Measurements from ENCODE around the gene SNAP25. TPM values are rescaled to one million over a fixed set of nuclear protein-coding genes. Genes with fewer than 3 reads are reported as not detected.

The SNAP25 gene
- total RNA-seq, 6 experiments from 2014 or later = 0.10 TPM; not detected in 5

DNA sequence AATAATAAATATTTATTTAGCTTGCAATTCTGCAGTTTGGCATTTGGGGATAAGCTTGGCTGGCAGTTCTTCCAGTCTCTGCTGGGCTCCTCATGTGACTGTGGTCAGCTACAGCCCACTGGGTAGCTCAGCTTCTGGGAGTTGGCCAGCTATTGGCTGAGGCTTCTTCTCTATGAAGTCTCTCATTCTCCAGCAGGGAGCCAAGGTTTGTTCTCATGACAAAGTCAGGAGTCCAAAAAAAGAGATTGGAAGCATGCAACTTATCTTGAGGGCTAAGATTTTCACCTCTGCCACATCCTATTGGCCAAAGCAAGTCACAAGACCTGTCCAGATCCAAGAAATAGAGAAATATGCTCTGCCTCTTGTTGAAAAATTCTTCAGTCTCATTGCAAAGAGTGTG, 94.6 kb downstream of the SNAP25 start:
- Mint-ChIP-seq H3K27ac (no peak overlapping the region), H3K36me3 (ENCODE audit: low read depth) (peaks cover 11% of the 10 kb centered on the region), H3K27me3 (ENCODE audit: insufficient read depth) (peaks cover 20% of the 10 kb centered on the region), H3K9me3 (no peaks in the 10 kb centered on the region), H3K4me1 (ENCODE audit: low read depth) (peaks cover 64% of the 10 kb centered on the region), H3K4me3 (no peak overlapping the region)
- TF ChIP-seq, protein P1, sequence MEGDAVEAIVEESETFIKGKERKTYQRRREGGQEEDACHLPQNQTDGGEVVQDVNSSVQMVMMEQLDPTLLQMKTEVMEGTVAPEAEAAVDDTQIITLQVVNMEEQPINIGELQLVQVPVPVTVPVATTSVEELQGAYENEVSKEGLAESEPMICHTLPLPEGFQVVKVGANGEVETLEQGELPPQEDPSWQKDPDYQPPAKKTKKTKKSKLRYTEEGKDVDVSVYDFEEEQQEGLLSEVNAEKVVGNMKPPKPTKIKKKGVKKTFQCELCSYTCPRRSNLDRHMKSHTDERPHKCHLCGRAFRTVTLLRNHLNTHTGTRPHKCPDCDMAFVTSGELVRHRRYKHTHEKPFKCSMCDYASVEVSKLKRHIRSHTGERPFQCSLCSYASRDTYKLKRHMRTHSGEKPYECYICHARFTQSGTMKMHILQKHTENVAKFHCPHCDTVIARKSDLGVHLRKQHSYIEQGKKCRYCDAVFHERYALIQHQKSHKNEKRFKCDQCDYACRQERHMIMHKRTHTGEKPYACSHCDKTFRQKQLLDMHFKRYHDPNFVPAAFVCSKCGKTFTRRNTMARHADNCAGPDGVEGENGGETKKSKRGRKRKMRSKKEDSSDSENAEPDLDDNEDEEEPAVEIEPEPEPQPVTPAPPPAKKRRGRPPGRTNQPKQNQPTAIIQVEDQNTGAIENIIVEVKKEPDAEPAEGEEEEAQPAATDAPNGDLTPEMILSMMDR (IDR thresholded peaks at IDR 0.05) = no peak
- no peak for DNase-seq

DNA sequence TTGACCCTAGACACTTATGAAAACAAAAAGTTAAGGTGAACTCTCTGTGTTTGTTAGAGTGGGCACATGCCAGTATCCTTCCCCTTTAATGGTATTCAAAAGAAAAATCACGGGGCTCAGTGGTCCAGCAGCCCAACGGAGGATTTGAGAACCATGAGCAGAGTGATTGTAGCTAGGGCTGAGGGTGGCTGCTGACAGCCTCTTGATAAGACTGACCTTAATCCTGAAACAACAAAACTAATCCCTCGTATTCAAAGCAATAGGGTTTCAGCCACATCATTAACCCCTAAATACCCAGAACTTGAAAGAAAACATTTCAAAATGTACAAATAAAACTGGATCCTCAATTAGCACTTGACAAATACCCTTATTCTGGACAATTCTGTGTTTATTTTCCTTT, 95.1 kb downstream of the SNAP25 start:
- H3K4me1 Mint-ChIP-seq (ENCODE audit: low read depth) = peaks cover 59% of the 10 kb centered on the region
- peaks cover 8% of the 10 kb centered on the region for H3K36me3 Mint-ChIP-seq (ENCODE audit: low read depth)
- no peaks in the 10 kb centered on the region for H3K9me3 Mint-ChIP-seq
- no peak for DNase-seq
- peaks cover 20% of the 10 kb centered on the region for H3K27me3 Mint-ChIP-seq (ENCODE audit: insufficient read depth)
- H3K4me3 Mint-ChIP-seq = no peak overlapping the region
- no peak overlapping the region for H3K27ac Mint-ChIP-seq
- TF ChIP-seq, protein P1 (IDR thresholded peaks at IDR 0.05) = no peak

DNA sequence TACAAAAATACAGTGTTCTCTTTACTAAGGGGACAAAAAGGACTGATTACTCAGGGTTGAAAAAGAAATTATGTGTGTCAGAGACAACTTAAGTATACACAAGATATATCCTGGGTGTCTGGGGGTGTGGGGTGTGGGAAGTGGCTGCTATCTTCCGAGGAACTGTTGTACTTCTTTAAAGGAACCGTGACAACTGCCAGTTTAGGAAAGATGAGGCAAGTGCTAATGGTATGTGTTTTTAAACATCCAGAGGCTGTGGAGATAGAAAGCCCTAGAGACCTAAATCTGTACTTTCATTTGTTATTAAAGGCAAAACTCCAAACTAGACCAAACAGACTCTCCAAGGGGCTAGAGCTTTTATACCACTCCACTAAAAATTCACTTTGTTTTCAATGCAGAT, 95.6 kb downstream of the SNAP25 start:
- H3K36me3 Mint-ChIP-seq (ENCODE audit: low read depth) = peaks cover 5% of the 10 kb centered on the region
- no peak overlapping the region for H3K4me3 Mint-ChIP-seq
- H3K27me3 Mint-ChIP-seq (ENCODE audit: insufficient read depth) = peaks cover 23% of the 10 kb centered on the region
- no peaks in the 10 kb centered on the region for H3K9me3 Mint-ChIP-seq
- TF ChIP-seq, protein P1 (IDR thresholded peaks at IDR 0.05) = no peak
- DNase-seq = no peak
- peaks cover 54% of the 10 kb centered on the region for H3K4me1 Mint-ChIP-seq (ENCODE audit: low read depth)
- H3K27ac Mint-ChIP-seq = no peak overlapping the region

DNA sequence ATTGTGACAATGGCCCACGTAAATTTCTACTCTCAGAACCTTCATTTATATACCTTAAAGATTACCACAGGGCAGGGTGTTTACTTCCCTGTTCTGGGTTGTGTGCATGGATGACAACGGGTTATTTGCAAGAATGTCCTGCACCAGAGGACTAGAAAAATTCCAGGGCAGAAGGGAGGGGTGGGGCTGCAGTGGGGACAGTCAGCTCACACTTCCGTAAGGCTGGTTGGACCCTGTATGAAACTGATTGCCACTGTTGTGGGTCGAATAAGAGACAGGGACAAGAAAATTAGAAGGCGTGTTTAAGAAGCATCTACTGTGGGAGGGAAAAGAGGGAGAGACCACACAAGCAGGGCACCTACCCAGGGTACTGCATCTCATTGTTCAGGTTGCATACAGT, 96.5 kb downstream of the SNAP25 start:
- Mint-ChIP-seq H3K9me3 (no peaks in the 10 kb centered on the region), H3K27me3 (ENCODE audit: insufficient read depth) (peaks cover 30% of the 10 kb centered on the region), H3K4me1 (ENCODE audit: low read depth) (peaks cover 45% of the 10 kb centered on the region), H3K36me3 (ENCODE audit: low read depth) (peaks cover 5% of the 10 kb centered on the region), H3K27ac (no peak overlapping the region), H3K4me3 (no peak overlapping the region)
- no peak for DNase-seq
- TF ChIP-seq, protein P1 (IDR thresholded peaks at IDR 0.05) = no peak

DNA sequence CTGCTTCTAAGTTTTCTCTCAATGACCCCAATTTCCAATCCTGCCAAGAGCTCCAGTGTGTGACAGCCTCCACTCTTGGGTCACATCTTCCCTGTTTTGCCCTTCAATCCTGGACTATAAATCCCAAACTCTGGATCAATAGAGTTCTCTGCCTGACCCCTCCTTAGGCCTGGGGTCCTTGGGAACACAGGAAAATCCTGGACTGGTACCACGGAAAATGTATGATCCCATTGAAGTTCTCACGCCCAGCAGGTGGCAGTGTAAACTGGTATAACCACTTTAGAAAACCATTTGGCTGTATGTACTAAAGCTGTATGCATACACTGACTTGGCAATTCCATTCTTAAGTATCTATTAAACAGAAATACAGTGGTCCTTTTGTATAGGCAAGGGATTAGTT, 98.0 kb downstream of the SNAP25 start:
- H3K4me1 Mint-ChIP-seq (ENCODE audit: low read depth) = peaks cover 34% of the 10 kb centered on the region
- DNase-seq = no peak
- H3K36me3 Mint-ChIP-seq (ENCODE audit: low read depth) = peaks cover 5% of the 10 kb centered on the region
- TF ChIP-seq, protein P1 (IDR thresholded peaks at IDR 0.05) = peak; percentile 69
- H3K4me3 Mint-ChIP-seq = no peak overlapping the region
- H3K27me3 Mint-ChIP-seq (ENCODE audit: insufficient read depth) = peaks cover 32% of the 10 kb centered on the region
- H3K27ac Mint-ChIP-seq = no peak overlapping the region
- no peaks in the 10 kb centered on the region for H3K9me3 Mint-ChIP-seq
